Germinal center (tissue), 1 donor: ENCODE results near the gene GAA.
A peak's percentile ranks its signal among the peaks of the same experiment; 100 is the strongest.

Experiments
- DNase-seq: peaks from one replicate; pipeline ENCODE4 v3.0.0; 2012; ENCODE audit warnings: mixed read lengths, low spot score

Gene GAA

DNA sequence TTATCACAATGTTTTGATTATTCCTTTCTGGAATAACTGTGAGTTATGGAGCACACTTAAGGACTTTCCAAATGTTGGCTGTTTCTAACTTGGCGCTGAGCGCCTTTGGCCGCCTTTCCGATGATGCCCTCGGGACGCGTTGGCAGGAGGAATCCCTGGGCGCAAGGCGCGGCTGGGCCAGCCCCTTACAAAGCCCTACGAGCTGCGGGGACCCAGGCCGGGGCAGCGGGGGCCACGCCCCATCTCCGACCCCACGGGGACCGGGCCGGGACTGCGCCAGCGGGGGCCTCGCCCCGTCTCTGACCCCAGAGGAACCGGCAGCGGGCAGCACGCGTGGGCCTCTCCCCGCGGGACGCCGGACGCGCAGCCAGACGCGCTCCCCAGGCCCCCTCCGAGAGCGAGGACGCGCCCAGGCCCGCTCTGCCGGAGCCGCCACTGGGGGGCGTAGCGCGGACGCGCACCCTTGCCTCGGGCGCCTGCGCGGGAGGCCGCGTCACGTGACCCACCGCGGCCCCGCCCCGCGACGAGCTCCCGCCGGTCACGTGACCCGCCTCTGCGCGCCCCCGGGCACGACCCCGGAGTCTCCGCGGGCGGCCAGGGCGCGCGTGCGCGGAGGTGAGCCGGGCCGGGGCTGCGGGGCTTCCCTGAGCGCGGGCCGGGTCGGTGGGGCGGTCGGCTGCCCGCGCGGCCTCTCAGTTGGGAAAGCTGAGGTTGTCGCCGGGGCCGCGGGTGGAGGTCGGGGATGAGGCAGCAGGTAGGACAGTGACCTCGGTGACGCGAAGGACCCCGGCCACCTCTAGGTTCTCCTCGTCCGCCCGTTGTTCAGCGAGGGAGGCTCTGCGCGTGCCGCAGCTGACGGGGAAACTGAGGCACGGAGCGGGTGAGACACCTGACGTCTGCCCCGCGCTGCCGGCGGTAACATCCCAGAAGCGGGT, at the start of gene GAA:
Gene GAA, plus strand, starts transcription at position 571 of the 935 bp plus-strand sequence. CDS start 3,006 bp downstream, outside the sequence.
- DNase-seq, result peak; percentile 98

DNA sequence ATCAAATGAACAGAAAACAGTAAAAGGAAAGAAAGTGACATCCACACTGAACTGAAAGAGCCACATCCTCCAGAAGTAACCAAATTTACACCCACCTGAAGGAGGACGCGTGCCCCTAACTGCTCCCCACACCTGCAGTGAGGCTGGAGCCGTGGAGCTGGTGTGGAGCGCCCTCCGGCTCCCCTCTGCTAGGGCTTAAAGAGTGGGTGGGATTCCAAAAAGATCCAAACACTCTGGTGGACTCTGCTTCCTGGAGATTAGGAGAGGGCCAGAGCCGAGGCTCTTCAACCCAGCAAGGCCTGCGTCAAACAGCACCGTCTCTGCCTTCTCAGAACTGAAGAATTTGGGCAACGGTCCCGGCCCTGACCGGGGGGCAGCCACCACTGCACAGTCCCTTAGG, 49.7 kb upstream of the GAA start:
- DNase-seq, result no peak

DNA sequence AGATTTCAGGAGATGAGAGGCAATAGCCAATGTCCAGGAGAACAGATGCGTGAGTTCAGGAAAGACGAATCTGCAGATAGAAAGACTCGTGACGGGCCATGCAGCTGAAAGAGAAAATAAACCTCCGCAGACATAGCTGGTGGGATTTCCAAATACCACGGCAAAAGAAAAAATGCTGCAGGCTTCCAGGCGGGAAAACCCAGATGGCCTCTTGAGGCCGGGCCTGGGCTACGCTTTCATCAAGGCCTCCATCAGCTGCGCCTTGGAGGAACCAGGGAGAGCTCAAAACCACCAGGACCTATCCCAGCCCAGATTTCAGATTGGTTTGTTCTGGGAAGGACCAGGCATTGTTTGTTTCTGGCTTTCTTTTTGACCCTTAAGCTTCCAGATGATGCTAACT, 48.3 kb upstream of the GAA start:
- no peak for DNase-seq

DNA sequence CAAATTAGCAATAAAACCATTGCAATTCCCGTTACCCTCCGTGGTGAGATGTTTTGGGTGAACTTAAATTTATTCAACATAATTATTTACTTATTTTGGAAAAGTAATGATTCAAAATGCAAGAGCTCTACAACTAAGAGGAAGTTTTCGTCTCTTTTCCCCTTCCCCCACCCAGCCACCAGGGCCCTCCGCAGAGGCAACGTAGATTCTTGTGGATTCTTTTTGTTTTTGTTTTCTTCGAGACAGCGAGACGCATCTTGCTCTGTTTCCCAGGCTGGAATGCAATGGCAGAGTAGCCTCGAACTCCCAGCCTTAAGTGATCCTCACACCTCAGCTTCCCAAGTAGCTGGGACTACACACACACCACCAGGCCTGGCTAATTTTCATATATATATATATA, 45.8 kb upstream of the GAA start:
- DNase-seq, result no peak

DNA sequence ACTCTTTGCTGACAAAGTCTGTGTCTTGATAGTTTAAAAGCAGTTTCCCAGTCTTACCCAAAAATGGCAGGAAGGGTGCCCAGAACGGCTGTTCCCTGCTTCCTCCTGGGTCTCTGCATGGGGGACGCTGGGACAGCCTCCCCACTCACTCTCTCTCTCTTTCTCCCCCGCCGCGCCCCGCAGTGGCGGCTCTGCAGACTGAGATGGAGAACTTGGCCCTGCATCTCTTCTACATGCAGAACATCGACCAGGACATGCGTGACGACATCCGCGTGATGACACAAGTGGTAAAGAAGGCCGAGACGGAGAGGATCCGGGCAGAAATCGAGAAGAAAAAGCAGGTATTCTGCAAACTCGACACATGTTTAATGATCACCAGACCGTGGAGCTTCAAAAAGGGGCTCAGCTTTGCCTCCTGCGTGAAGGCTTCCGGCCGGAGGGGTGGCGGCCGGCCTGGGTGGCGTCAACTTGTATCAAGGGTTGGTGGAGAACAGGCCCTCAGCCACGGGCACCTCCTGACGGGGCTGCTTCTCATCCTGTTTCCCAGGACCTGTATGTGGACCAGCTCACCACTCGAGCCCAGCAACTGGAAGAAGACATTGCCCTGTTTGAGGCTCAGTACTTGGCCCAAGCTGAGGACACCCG, 42.9 kb upstream of the GAA start:
- DNase-seq, result no peak

DNA sequence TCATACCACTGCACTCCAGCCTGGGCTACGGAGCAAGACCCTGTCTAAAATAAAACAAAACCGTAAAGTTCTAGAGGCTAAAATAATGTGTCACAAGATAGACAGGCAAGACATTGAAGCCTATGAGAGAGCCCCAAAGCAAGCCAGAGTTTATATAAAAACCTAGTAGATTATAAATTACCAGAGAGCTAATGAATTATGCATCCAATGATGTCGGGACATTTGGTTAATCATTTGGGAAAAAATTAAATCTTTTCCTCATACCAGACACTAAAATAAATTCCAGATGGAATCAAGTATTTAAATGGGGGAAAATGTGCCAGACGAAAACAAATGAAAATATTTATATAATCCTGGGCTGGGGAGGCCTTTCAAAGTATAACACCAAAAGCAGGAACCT, 40.7 kb upstream of the GAA start:
- no peak for DNase-seq

DNA sequence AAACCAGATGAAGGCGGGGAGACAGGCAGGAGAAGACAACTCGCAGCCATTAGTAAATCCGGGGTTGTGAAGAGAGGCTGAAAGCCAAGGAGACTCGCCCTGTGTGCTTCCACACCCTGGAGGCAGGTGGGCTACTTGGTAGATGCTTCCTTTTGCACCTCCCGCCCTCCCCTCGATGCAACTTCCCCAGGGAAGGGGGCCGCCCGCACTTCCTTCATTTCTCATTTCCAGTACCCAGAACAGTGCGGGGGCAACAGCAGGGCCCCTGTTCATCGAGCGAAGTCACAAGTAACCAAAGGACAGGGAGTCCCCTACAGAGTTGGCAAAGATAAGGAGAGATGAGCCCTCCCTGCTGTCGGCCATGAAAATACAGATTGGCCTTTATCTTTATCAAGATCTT, 40.0 kb upstream of the GAA start:
- DNase-seq, result no peak

DNA sequence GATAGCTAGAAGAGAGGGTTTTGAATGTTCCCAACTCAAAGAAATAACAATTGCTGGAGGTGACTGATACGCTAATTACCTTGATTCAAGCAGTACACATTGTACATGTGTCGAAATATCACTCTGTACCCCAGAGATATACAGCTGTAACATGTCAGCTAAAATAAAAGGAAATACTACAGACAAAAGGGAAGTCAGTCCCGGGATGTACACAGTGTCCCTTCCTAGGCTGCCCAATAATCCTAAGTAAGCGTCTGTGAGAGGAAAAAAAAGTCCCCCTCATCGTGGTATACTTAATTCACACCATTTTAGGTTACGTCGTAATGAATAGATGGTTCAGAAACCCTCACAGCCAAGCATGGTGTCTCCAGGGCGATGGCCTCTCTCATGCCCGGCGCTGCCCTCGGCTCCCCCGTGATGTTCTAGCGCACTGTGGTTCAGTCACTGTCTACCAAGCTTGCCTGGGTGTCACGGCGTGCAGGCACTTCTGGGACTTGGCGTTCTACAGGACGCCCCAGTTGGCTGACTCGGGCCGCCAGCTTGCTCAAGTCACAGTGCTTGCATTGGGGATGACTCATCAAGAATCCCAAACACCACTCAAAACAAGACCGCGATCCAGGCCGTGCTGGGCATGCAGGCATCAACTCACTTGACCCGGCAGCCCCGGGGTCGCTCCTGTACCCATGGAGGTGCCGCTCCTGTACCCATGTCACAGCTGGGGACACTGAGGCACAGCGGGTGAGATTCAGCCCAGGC, 37.4 kb upstream of the GAA start:
- no peak for DNase-seq

DNA sequence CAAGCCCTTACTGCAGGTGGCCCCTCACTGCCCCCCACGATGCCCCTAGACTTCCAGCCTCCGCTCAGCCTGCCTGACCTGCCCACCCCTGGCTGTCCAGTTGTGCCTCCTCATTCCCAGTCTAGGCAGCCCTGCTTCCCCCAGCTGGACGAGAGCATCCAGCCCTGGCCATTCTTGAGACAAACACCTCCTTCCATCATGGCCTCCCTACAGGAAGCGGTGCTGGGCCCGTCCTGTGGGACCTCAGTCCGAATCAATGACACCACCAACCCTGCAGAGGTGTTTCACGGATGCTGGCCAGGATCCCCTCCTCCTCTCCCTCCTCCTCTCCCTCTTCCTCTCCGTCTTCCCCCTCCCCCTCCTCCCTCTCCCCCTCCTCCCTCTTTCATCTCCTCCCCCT, 36.7 kb upstream of the GAA start:
- DNase-seq, result no peak

DNA sequence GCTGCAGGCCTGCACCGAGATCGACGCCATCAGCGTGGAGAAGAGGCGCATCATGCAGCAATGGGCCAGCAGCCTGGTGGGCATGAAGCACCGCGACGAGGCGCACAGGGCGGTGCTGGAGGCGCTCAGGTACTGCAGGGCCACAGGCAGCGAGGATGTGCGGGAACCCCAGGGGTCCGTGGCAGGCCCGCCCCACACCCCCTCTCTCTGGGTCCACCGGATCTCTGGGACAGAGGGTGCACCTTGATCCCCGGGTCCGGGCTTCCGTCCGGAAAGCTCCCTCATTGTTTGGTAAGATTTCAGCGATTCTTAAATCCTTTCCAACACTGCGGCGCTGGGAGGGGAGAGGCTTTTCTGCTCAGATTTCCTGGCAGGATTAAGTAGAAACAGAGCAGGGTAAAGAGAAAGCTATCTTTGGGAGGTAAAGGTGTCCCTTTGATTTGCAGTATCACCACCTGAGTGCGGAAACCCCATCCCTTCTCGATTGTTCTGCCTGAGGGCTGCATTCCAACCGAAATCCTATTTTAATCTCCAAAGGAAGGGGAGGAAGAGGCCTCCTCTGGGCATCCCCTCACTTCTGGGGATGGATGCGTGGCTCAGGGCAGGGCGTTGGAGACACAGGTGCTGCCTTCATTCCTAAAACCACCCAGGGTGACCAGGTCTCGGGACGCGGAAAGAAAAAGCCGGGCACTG, 35.8 kb upstream of the GAA start:
- DNase-seq, result no peak

DNA sequence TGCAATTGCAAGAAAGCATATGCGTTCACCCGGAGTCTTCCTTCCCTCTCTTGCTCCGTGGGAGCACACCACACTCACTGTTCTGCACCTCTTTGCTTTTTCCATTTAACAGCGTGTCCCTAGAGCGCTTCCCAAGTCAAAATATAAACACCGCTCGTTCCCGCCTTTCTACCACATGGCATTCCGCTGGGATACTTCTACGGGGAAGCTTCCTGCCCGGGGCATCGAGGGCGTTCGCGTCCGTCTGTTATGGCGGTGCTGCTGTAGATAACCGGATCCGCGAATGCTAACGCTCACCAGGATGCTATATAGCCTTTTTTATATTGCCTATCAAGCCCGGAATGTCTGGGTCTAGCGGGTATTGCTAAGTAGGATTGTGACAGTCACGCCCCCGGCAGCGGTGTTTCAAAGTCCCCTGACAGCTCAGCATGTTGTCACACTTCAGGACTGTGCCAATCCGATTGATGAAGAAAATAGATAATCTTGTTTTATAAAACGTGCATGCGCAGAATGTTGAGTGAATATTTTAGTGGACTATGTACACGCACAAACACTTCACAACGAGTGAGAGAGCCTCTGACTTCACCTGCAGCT, 33.9 kb upstream of the GAA start:
- DNase-seq, result no peak

DNA sequence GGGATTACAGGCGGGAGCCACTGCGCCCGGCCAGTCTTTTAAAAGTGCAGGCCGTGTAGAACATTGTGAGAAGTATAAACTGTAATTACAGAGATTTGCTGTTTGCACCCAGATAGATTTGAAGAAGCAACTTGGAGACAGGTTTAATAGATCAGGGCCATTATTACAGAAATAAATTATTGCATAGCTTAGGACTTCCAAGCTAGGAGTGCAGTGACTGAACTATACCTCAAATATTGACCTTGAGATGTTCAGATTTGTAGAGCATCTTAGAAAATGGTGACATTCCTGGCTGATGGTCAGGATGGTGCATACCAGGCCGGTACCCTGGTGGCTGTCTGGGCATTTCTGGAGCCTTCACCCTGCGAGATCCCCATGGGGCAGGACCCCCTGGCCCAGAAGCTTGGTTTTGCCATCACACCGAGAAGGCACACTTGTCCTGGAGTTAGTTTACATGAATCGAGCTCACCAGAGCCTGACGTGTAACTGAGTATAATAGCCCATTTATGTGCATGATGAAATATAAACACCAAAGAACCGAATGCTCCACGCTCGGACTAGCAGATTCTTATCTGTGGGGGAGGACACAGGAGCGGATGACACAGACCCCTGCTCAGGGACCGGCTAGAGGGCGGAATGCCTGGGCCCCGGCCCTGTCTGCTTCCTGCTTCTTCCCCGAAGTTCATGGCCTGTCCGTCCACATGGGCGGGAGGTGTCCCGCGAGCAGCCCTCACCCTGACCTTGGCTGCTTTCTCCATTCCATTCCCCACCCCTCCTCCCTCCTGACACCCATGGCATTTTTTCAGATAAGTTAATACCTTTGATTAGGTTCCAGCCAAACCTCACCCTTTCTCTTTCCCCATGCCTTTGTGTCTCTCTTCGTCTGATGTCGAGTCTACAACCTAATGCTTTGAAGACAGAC, 32.8 kb upstream of the GAA start:
- no peak for DNase-seq

DNA sequence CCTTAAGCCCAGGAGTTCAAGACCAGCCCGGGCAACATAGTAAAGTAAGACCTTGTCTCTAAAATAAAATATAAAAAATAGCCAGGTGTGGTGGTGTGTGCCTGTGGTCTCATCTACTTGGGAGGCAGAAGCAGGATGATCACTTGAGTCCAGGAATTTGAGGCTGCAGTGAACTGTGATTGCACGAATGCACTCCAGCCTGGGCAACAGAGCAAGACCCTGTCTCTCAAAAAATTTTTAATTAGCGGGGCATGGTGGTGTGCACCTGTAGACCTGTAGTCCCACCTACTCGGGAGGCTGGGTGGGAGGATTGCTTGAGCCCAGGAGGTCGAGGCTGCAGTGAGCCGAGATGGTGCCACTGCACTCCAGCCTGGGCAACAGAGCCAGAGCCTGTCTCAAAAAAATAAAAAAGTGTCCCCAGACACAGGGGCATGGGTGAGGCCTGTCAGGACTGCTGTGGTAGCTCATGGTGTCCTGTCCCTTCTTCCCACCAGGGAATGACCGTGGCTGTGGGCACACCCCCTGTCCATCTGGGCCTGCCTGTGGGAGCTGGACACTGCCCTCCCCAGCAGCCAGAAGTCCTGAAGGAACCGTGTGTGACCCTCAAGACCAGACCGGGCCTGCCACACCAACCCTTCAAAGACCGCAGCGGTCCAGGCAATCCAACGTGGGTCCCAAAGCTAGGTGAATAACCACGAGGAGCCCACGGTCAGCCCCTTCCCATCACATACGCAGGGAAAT, 30.8 kb upstream of the GAA start:
- DNase-seq, result no peak

DNA sequence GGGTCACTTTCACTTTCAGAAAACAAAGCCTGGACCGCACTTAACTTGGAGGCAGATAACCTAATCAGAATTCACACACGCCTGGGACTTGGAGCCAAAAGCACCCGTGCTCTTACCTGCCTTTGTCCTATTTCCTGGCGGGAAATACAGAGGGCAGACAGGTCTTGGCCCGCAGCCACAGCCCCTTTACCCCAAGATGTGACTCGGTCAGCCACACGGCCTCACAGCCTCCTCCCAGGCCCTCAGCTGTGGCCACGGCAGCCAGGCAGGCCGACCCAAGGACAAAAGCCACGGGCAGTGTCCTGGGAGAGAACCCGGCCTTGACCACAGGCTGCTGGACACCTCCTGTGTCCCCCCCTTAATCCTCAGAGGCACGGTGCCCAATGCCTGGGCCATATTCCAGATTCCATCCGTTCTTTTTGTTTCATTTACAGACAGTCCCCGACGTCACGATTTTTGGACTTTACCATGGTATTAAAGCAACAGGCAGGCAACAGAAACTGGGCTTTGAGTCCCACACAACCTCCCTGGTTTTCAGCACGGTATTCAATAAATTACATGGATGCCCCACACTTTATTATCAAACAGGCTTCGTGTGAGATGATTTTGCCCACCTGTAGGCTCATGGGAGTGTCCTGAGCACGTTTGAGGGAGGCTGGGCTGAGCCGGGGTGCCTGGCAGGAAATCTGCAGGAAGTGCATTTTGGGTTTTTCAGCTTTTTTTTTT, 30.1 kb upstream of the GAA start:
- no peak for DNase-seq

DNA sequence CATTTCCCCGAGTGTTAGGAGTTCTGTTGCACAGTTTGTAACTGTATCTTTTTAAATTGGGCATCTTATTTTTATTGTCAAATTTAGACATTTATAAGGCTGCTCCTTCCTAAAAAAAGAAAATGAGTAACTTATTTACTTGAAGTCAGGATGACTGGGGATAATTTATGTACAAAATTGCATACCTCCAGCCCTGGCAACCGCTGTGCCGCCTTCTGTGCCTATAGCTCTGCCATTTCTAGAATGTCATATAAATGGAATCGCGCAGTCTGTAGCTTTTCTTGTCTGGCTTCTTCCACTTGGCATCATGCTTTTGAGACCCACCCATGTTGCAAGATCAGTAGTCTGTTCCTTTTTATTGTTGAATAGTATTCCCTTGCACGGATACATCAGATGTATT, 29.0 kb upstream of the GAA start:
- no peak for DNase-seq

DNA sequence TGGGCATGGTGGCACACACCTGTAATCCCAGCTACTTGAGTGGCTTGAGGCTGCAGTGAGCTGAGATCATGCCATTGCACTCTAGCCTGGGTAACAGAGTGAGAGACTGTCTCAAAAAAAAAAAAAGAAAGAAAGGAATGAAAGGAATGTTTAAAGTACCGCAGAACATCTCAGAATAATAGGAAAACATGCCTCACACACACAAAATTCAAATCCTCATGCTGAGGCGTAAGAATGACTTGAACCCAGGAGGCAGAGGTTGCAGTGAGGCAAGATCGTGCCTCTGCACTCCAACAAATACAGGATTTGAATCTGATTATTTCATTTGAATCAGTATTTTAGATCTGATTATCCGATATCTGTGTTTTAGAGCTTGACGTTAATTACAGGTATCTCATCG, 21.3 kb upstream of the GAA start:
- DNase-seq, result no peak

DNA sequence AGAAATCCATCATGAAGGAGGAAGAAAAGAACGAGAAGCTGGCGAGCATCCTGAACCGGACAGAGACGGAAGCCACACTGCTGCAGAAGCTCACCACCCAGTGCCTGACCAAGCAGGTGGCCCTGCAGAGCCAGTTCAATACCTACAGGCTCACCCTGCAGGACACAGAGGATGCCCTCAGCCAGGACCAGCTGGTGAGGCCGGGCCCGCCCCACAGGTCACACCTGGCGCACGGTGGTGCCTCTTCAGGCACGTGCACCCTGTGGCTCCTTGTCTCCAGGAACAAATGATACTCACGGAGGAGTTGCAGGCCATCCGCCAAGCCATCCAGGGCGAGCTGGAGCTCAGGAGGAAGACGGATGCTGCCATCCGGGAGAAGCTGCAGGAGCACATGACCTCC, 19.8 kb upstream of the GAA start:
- no peak for DNase-seq

DNA sequence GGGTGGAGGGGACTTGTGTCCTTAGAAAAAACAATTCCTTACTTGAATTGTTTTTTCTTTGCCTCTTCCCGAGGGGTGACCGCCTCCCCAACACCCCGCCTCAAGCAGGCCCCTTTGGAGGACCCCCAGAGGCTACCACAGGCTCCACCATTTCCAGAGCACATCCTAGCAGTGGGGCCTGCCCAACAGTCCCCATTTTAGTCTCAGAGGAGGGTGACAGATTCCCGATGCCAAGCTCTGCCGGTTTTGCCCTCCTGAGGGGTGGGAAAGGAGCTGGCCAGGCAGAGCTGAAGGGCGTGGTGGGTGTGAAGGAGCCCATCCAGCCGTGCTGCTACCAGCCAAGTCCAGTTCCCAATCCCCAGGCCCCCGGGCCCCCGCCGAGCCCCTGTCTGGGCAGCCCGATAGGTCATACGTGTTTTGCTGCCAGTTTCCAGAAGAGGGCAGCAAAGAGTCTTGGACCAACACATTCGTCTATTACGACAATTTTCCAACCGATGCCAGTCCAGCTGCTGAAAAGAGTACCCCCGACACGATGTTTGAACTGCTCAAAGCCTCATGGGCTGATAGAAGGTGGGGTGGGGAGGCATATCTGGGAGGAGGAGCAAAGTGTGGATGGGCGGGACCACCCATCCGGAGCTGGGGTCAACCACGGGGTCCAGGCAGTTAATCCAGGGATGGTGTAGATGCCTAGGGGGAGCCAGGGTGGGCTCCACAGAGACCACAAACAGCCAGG, 18.8 kb upstream of the GAA start:
- DNase-seq, result peak; percentile 77
